Activated naive CD8-positive, alpha-beta T cell (primary cell): ENCODE measurements around the gene KIFC3.
"Not testable (repeated sequence)": the region's sequence is repeated elsewhere in the genome, so short reads cannot be mapped to it uniquely, and the experiment has no call there.

Source experiments
- H3K27ac Mint-ChIP-seq: one replicate; pipeline ENCODE4 v1.8.0; 2021; ENCODE audit warnings: mixed read lengths
- H3K27me3 Mint-ChIP-seq: one replicate; pipeline ENCODE4 v1.8.0; 2021; ENCODE audit warnings: mixed read lengths
- H3K36me3 Mint-ChIP-seq: one replicate; pipeline ENCODE4 v1.8.0; 2021; ENCODE audit warnings: mixed read lengths
- H3K4me1 Mint-ChIP-seq: one replicate; pipeline ENCODE4 v1.8.0; 2021; ENCODE audit warnings: low read depth, mixed read lengths
- H3K4me3 Mint-ChIP-seq: one replicate; pipeline ENCODE4 v1.8.0; 2021; ENCODE audit warnings: mild to moderate bottlenecking, mixed read lengths
- H3K9me3 Mint-ChIP-seq: one replicate; pipeline ENCODE4 v1.8.0; 2021; ENCODE audit warnings: low read depth, mixed read lengths

KIFC3 gene

DNA sequence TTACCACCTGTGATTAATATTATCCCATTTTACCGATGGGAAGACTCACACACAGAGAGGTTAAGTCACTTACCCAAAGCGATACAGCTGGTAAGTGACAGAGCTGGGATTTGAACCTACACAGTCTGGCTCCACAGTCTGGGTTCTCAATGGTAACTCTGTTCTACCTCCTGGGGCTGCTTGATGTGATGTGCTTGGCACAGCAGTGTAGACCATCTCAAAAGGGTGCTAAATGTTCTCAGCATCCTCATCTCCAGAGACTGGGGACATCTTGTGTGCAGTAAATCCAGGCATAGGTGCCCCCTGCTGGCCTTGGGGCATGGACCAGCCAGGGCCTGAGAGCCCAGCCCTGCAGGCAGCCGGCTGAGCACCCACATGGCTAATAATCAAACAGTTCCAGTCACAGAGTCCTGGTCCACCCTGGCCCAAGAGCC is 82.1 kb downstream of the KIFC3 start:
- Mint-ChIP-seq H3K27me3 (no peaks in the 10 kb centered on the region), H3K4me1 (no peaks in the 10 kb centered on the region), H3K27ac (no peak overlapping the region), H3K9me3 (no peaks in the 10 kb centered on the region), H3K36me3 (no peaks in the 10 kb centered on the region), H3K4me3 (no peak overlapping the region)

DNA sequence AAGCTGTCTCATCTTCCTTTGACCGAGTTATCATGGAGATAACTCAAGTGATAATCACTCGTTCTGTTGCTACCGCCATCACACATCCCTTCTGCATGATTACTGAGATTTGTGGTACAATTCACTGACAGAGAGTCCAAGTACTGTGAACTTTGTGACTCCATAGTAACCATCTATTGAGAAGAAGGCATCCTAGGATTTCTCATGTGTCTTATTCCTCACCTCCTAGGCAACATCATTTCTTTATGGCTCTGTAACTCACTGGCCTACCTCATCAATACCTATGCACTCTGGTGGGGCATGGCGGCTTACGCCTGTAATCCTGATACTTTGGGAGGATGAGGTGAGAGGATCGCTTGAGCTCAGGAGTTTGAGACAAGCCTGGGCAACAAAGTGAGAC is 88.2 kb downstream of the KIFC3 start:
- Mint-ChIP-seq H3K4me1 (no peaks in the 10 kb centered on the region), H3K36me3 (no peaks in the 10 kb centered on the region), H3K27me3 (no peaks in the 10 kb centered on the region), H3K27ac (no peak overlapping the region), H3K4me3 (no peak overlapping the region), H3K9me3 (no peaks in the 10 kb centered on the region)

DNA sequence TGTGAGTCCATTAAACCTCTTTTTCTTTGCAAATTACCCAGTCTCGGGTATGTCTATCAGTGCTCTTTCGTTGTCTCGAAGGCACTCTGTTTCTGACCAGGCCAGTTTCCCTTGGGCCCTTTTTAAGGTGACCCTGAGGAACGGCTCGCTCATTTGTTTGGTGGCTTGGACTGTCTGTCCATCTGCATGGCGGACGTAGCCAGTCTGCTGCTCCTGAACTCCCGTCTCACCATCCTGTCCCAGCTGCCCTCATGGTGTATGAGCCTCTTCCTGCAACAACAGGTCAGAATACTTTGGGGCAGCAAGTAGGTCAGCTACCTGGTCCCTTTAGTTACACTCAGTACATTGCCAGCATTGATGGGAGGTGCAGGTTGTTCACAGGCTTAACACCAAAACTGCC is 88.7 kb downstream of the KIFC3 start:
- no peaks in the 10 kb centered on the region for H3K4me1 Mint-ChIP-seq
- no peaks in the 10 kb centered on the region for H3K36me3 Mint-ChIP-seq
- no peak overlapping the region for H3K4me3 Mint-ChIP-seq
- no peaks in the 10 kb centered on the region for H3K27me3 Mint-ChIP-seq
- no peak overlapping the region for H3K27ac Mint-ChIP-seq
- H3K9me3 Mint-ChIP-seq: no peaks in the 10 kb centered on the region

DNA sequence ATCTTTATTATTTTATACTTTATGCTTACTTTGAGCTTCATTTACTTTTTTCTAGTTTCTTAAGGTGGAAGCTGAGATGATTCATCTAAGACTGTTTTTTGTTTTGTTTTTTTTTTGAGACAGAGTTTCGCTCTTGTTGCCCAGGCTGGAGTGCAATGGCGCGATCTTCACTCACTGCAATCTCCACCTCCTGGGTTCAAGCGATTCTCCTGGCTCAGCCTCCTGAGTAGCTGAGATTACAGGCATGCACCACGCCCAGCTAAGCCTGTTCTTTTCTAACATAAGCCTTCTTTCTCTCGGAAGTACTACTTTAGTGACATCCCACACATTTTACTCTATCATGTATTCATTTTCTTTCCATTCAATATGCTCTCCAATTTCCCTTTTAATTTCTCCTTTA is 89.7 kb downstream of the KIFC3 start:
- not testable (repeated sequence) for H3K36me3 Mint-ChIP-seq, H3K4me3 Mint-ChIP-seq, H3K27ac Mint-ChIP-seq, H3K4me1 Mint-ChIP-seq, H3K9me3 Mint-ChIP-seq, H3K27me3 Mint-ChIP-seq

DNA sequence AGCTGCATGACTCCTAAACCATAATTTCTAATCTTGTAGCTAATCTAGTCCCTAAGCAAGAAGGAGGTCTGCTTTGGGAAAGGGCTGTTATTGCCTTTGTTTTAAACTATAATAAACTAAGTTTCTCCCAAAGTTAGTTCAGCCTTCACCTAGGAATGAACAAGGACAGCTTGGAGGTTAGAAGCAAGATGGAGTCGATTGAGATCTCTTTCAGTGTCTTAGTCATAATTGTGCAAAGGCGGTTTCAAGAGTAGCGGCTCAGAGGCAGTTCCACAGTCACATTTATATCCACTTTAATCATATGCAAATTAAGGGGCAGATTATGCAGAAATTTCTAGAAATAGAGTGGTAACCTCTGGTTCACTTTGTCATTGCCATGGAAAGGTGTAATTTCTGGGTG is 90.3 kb downstream of the KIFC3 start:
- Mint-ChIP-seq H3K27me3 (no peaks in the 10 kb centered on the region), H3K4me3 (no peak overlapping the region), H3K9me3 (no peaks in the 10 kb centered on the region), H3K4me1 (no peaks in the 10 kb centered on the region), H3K27ac (peak overlapping the region; percentile 24), H3K36me3 (peaks cover 2% of the 10 kb centered on the region)

DNA sequence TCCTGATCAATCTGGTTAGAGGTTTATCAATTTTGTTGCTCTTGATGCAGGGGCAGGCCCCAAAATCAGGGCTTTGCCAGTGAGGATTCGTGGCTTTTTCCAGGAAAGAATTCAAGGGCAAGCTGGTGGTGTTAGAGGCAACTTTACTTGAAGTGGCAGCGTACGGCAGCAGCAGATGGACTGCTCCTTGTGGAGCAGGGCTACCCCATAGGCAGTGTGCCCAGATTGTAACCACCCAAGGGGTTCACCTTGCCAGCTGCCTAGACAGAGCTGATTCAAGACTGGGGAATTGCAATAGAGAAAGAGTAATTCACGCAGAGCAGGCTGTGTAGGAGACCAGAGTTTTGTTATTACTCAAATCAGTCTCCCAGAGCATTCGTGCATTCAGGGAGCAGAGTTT is 90.9 kb downstream of the KIFC3 start:
- H3K27ac Mint-ChIP-seq: no peak overlapping the region
- H3K4me3 Mint-ChIP-seq: no peak overlapping the region
- H3K36me3 Mint-ChIP-seq: peaks cover 2% of the 10 kb centered on the region
- no peaks in the 10 kb centered on the region for H3K9me3 Mint-ChIP-seq
- H3K27me3 Mint-ChIP-seq: no peaks in the 10 kb centered on the region
- H3K4me1 Mint-ChIP-seq: no peaks in the 10 kb centered on the region

DNA sequence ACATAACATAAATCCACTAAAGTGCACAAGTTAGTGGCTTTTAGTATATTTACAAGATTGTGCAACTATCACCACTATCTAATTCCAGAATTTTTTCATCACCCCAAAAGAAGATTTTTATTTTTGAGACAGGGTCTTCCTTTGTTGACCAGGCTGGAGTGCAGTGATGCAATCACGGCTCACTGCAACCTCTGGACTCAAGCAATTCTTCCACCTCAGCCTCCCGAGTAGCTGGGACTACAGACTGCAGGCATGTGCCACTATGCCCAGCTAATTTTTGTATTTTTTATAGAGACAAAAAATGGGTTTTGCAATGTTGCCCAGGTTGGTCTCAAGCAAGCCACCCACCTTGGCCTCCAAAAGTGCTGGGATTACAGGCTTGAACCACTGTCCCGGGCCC is 92.6 kb downstream of the KIFC3 start:
- no peaks in the 10 kb centered on the region for H3K9me3 Mint-ChIP-seq
- no peak overlapping the region for H3K27ac Mint-ChIP-seq
- no peaks in the 10 kb centered on the region for H3K4me1 Mint-ChIP-seq
- H3K4me3 Mint-ChIP-seq: no peak overlapping the region
- H3K36me3 Mint-ChIP-seq: peaks cover 2% of the 10 kb centered on the region
- no peaks in the 10 kb centered on the region for H3K27me3 Mint-ChIP-seq
